GM21526 (cell line): ENCODE data around the gene DNAAF3.
"Not testable (repeated sequence)": the region's sequence is repeated elsewhere in the genome, so short reads cannot be mapped to it uniquely, and the experiment has no call there.

Experiments used
- ATAC-seq: cut with Tn5 transposase; IDR thresholded peaks from one replicate; pipeline ENCODE4 v1.9.1; 2021; ENCODE audit warnings: moderate library complexity; ENCODE audit not compliant: unreplicated experiment, low FRiP score

The DNAAF3 gene

GRCh38 chr19:55176076-55176475 lies 9.7 kb upstream of the DNAAF3 start:
- ATAC-seq, result no peak

- no peak for ATAC-seq
These were observed 8.9 kb upstream of the DNAAF3 start for GRCh38 chr19:55175117-55175867.

- ATAC-seq, result no peak
These were observed 8.2 kb upstream of the DNAAF3 start for GRCh38 chr19:55174425-55175116.

GRCh38 chr19:55173714-55174409 lies 7.4 kb upstream of the DNAAF3 start:
- no peak for ATAC-seq

GRCh38 chr19:55173186-55173713 lies 6.8 kb upstream of the DNAAF3 start:
- ATAC-seq, result no peak

GRCh38 chr19:55172741-55173140 lies 6.3 kb upstream of the DNAAF3 start:
- ATAC-seq, result no peak

- ATAC-seq, result not testable (repeated sequence)
These were observed 5.9 kb upstream of the DNAAF3 start for GRCh38 chr19:55172318-55172717.

GRCh38 chr19:55171440-55171839 lies 5.0 kb upstream of the DNAAF3 start:
- no peak for ATAC-seq

- no peak for ATAC-seq
These were observed 2.7 kb upstream of the DNAAF3 start for GRCh38 chr19:55169136-55169535.

- no peak for ATAC-seq
These were observed 372 bp downstream of the DNAAF3 start for GRCh38 chr19:55165952-55166529.

GRCh38 chr19:55161571-55162322 lies 4.7 kb downstream of the DNAAF3 start:
- ATAC-seq, result no peak

GRCh38 chr19:55160986-55161365 lies 5.4 kb downstream of the DNAAF3 start:
- ATAC-seq, result no peak

- ATAC-seq, result no peak
These were observed 6.1 kb downstream of the DNAAF3 start for GRCh38 chr19:55160128-55160985.

GRCh38 chr19:55158848-55159749 lies 7.3 kb downstream of the DNAAF3 start:
- ATAC-seq, result no peak

- ATAC-seq, result no peak
These were observed 8.0 kb downstream of the DNAAF3 start for GRCh38 chr19:55158423-55158822.

- ATAC-seq, result no peak
These were observed 9.1 kb downstream of the DNAAF3 start, which contains the start of gene TNNI3 for GRCh38 chr19:55157064-55157908. Gene TNNI3, minus strand, starts transcription at chr19:55157732. Its CDS starts 143 bp downstream, at chr19:55157589.
